GM21360 (cell line): Measurements from ENCODE around the gene JAK2.
"Not testable (repeated sequence)": the region's sequence is repeated elsewhere in the genome, so short reads cannot be mapped to it uniquely, and the experiment has no call there.

Source experiments
- ATAC-seq: cut with Tn5 transposase; IDR thresholded peaks from one replicate; pipeline ENCODE4 v1.9.1; 2021; ENCODE audit warnings: mild to moderate bottlenecking, moderate library complexity; ENCODE audit not compliant: unreplicated experiment

JAK2 gene

GRCh38 chr9:4984621-4985385 is at the start of gene JAK2:
TSS of gene JAK2 (plus strand) at chr9:4985272. CDS start at chr9:5021988, 36,716 bp downstream.
- peak; percentile 62 for ATAC-seq

GRCh38 chr9:4936277-4936676 is 48.8 kb upstream of the JAK2 start:
- ATAC-seq = no peak

GRCh38 chr9:4936823-4937222 is 48.2 kb upstream of the JAK2 start:
- peak; percentile 60 for ATAC-seq

- ATAC-seq = no peak
These were observed 47.6 kb upstream of the JAK2 start for GRCh38 chr9:4937446-4937845.

GRCh38 chr9:4938496-4938895 is 46.6 kb upstream of the JAK2 start:
- no peak for ATAC-seq

- ATAC-seq = peak; percentile 65
These were observed 45.9 kb upstream of the JAK2 start for GRCh38 chr9:4939118-4939561.

GRCh38 chr9:4942042-4942691 is 42.9 kb upstream of the JAK2 start:
- ATAC-seq = not testable (repeated sequence)

GRCh38 chr9:4943346-4943745 is 41.7 kb upstream of the JAK2 start:
- ATAC-seq = no peak

GRCh38 chr9:4944431-4945211 is 40.5 kb upstream of the JAK2 start:
- ATAC-seq = not testable (repeated sequence)

GRCh38 chr9:4946937-4947336 is 38.1 kb upstream of the JAK2 start:
- ATAC-seq = no peak

- no peak for ATAC-seq
These were observed 29.2 kb upstream of the JAK2 start for GRCh38 chr9:4955836-4956235.

- no peak for ATAC-seq
These were observed 26.0 kb upstream of the JAK2 start for GRCh38 chr9:4959031-4959430.

GRCh38 chr9:4962085-4962484 is 23.0 kb upstream of the JAK2 start:
- ATAC-seq = no peak

- ATAC-seq = no peak
These were observed 20.5 kb upstream of the JAK2 start for GRCh38 chr9:4964540-4964939.

GRCh38 chr9:4965174-4965821 is 19.8 kb upstream of the JAK2 start:
- ATAC-seq = no peak

GRCh38 chr9:4967523-4967922 is 17.5 kb upstream of the JAK2 start:
- no peak for ATAC-seq

GRCh38 chr9:4969130-4969529 is 15.9 kb upstream of the JAK2 start:
- ATAC-seq = no peak

- peak; percentile 89 for ATAC-seq
These were observed 14.0 kb upstream of the JAK2 start for GRCh38 chr9:4970970-4971641.

- ATAC-seq = no peak
These were observed 11.8 kb upstream of the JAK2 start for GRCh38 chr9:4973246-4973645.

GRCh38 chr9:4973902-4974301 is 11.2 kb upstream of the JAK2 start:
- no peak for ATAC-seq

- no peak for ATAC-seq
These were observed 5.8 kb upstream of the JAK2 start for GRCh38 chr9:4979239-4979638.
